ENCODE results near the gene SCMH1. TPM values are rescaled to one million over a fixed set of nuclear protein-coding genes. Genes with fewer than 3 reads are reported as not detected.

SCMH1 gene
- total and polyA plus RNA-seq, 2 donors (not counting 3 experiments of a cell fraction or from before 2014, with no cell fraction given), result 39.9 to 40.7 TPM

GRCh38 chr1:41225495-41225894, 16.6 kb downstream of the SCMH1 start:
- TF ChIP-seq JUN (IDR thresholded peaks at IDR 0.05; ENCODE audit: borderline replicate concordance, insufficient read depth, insufficient read length, low read depth), result no peak
- no peak for TF ChIP-seq GATA2 (IDR thresholded peaks at IDR 0.05; ENCODE audit: insufficient read depth, insufficient read length, low read depth, low read length)
- no peak for TF ChIP-seq POLR2A (IDR thresholded peaks at IDR 0.05; ENCODE audit: low read depth, low read length)
- no peak for TF ChIP-seq CTCF (IDR thresholded peaks at IDR 0.05; ENCODE audit: extremely low read depth in 1 of 2, insufficient read depth in 1 of 2, low read depth in 1 of 2, low read length in 2 of 2)
- no peak for TF ChIP-seq FOS (IDR thresholded peaks at IDR 0.05; ENCODE audit: borderline replicate concordance, insufficient read depth, low read length)
- TF ChIP-seq, protein P1, sequence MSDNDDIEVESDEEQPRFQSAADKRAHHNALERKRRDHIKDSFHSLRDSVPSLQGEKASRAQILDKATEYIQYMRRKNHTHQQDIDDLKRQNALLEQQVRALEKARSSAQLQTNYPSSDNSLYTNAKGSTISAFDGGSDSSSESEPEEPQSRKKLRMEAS (IDR thresholded peaks at IDR 0.05; ENCODE audit: insufficient read depth, insufficient read length), result no peak
- TF ChIP-seq POLR2AphosphoS5 (IDR thresholded peaks at IDR 0.05; ENCODE audit: insufficient read depth, low read depth, low read length), result no peak
- TF ChIP-seq MYC (IDR thresholded peaks at IDR 0.05; ENCODE audit: low read depth, low read length), result no peak
- TF ChIP-seq EZH2 (IDR thresholded peaks at IDR 0.05; ENCODE audit: borderline replicate concordance, low read depth, low read length, severe bottlenecking), result no peak
- H3K4me2 ChIP-seq (ENCODE audit: insufficient read depth, low read length), result no peak overlapping the region
- H3K4me3 ChIP-seq (replicated peaks in 1 of 3; ENCODE audit: insufficient read depth in 1 of 3, low read depth in 1 of 3, low read length in 3 of 3), result no peak overlapping the region
- H3K9ac ChIP-seq (replicated peaks; ENCODE audit: extremely low read depth, insufficient read depth, low read length), result no peak overlapping the region
- ChIA-PET POLR2A (no interaction called here), CTCF (no interaction called here)
- BruUV-seq (replicated peaks), result no TSS peak
- no peaks in the 10 kb centered on the region for H3K27me3 ChIP-seq (ENCODE audit: control insufficient read depth in 2 of 2, insufficient read depth in 2 of 2, low read length in 2 of 2)
- H3K27ac ChIP-seq (ENCODE audit: insufficient read depth, low read depth, low read length), result no peak overlapping the region
- H3K9me3 ChIP-seq (replicated peaks; ENCODE audit: control insufficient read depth, insufficient read depth, low read length), result no peaks in the 10 kb centered on the region
- no peaks in the 10 kb centered on the region for H3K36me3 ChIP-seq (ENCODE audit: control insufficient read depth in 2 of 2, extremely low read depth in 1 of 2, insufficient read depth in 2 of 2, low read length in 2 of 2)
- H4K20me1 ChIP-seq (replicated peaks; ENCODE audit: control insufficient read depth, extremely low read depth, insufficient read depth, low read length), result peaks cover 2% of the 10 kb centered on the region
- peaks cover 31% of the 10 kb centered on the region for H3K79me2 ChIP-seq (ENCODE audit: control insufficient read depth, insufficient read depth, low read length)
- no peak for FAIRE-seq
- H3K4me1 ChIP-seq (ENCODE audit: control insufficient read depth, extremely low read depth, insufficient read depth, low read length), result no peaks in the 10 kb centered on the region
- no peak for DNase-seq (ENCODE audit: low read depth, low spot score)
- intact Hi-C loops (cut with micrococcal nuclease) (no loop called here), dilution Hi-C loops (cut with MboI; ENCODE audit: extremely low pct_ligation_motif_present, low sequenced_read_pairs) (no loop called here)
- no peak overlapping the region for H2AFZ ChIP-seq (ENCODE audit: low read depth, low read length)
- no peaks in the 10 kb centered on the region for H3K9me1 ChIP-seq (replicated peaks; ENCODE audit: control insufficient read depth, extremely low read depth, insufficient read depth, low read length)

Data from endothelial cell of umbilical vein (primary cell).